Pulmonary artery endothelial cell (primary cell): Measurements from ENCODE around the gene FAM20A. TPM values are rescaled to one million over a fixed set of nuclear protein-coding genes. Genes with fewer than 3 reads are reported as not detected.
"Not testable (repeated sequence)": the region's sequence is repeated elsewhere in the genome, so short reads cannot be mapped to it uniquely, and the experiment has no call there.

Experiments
- DNase-seq: peaks from one replicate; pipeline ENCODE4 v3.0.0-alpha.2; 2011; ENCODE audit warnings: low read depth, low spot score
- total RNA-seq: library from RNA; depleted of rRNA; stranded (reverse); fragments of >200 nt; gene quantifications from 2 replicates; pipeline ENCODE4 v1.2.3, GENCODE V29; 2014

The FAM20A gene
- total RNA-seq, 1 donor from 2014 or later: not detected

DNA sequence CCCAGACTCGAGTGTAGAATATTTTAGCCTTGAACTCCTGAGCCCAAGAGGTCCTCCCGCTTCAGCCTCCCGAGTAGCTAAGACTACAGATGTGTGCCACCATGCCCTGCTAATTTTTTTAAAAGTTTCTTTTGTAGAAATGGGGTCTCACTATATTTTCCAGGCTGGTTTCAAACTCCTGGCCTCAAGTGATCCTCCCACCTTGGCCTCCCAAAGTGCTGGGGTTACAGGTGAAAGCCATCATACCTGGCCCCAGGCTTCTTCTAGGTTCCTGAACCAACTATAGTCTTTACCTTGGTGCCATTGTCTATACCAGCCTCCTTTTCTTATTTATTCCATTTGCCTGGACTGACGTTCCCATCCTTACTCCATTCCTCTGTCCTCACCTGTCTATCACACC, 106.1 kb downstream of the FAM20A start:
- no peak for DNase-seq

DNA sequence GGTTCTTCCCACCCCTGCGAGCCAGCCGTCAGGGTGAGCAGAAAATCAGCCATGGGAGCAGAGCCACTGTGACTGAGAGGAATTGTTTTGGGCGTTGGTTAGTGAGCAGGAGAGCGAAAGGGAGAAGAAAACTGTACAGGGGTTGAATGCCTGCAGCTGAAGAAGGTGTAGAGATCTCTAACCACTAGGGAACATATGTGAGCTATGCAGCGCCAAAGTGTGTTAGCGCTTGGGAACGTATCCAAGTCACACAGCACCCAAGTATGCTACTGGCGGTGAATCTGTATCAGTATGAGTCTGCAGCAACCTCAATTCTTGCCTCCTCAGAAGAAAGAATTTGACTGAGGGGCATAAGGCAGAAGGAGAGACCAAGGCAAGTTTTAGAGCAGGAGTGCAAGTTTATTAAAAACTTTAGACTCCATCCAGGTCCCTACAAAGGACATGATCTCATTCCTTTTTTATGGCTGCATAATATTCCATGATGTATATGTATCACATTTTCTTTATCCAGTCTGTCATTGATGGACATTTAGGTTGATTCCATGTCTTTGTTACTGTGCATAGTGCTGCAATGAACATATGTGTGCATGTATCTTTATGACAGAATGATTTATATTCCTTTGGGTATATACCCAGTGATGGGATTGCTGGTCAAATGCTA, 108.6 kb downstream of the FAM20A start:
- not testable (repeated sequence) for DNase-seq

DNA sequence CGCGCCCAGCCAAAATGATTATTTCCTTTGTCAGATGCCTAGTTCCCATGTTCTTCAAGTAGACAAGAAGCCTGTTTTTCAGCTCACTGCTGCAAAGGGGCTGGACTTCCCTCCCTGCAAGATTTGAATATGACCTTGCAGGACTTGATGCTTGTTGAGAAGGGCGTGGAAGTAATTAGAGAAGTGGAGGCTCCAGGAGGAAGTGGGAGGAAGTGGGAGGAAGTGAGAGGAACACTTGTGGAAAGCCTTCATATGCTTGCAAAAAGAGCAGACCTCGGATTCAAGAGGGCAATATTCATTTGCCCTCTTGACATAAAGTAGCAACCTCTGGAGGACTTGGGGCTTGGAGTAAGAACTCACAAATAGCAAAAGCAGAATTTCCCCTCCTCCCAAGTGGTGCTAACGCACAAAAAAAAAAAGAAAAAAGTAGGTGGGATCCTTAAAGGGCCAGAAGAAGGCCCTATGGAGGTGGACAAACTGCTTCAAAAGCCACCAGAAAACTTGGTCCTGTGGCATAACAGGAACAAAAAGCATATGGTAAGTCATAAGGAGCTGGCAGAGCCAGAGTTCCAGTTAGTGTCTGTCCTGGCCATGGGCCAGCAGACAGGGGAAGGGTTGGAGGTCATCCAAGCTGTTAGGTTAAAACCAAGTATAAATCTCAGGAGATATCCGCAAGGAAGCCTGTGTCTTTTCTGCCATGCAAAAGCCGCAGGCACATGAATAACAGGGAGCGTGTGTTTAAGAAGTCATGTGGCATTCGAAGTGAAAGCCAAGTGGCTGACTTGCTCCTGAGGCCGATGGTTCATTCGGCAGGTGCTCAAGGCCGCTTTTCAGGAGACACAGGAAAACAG, 109.6 kb downstream of the FAM20A start:
- no peak for DNase-seq

DNA sequence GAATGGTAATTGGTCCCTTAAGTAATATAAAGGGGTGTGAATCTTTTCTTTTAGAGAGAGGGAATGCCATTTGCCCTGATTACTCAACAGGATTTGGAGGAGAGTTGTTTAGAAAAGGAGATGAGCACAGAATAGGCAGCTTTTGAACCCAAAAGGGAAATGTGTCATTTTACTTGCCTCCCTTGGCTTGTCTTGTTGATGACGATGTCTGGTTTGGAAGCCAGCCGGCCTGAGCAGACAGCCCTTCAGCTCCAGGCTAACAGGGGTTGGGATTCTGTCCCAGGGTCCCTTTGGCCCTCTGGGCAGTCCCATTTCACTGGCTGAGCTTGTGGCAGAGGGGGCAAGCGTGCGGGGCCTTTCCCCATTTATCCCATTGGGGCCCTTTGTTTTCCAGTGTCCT, 111.2 kb downstream of the FAM20A start:
- no peak for DNase-seq

Other genes starting within 250 kb of the FAM20A start
- gene WIPI1, start 143.9 kb downstream of the FAM20A start, total RNA-seq: 51.8 and 55.0 TPM in 2 replicates
- 225 and 315 TPM in 2 replicates for gene PRKAR1A, start 88.9 kb downstream of the FAM20A start, total RNA-seq